Breast epithelium (tissue), 3 donors: Measurements from ENCODE around the gene PTPN1.

Experiments used
- POLR2A ChIP-seq: fragments of 450-650 bp; IDR thresholded peaks from one replicate; pipeline ENCODE4 v1.6.1; 2016; ENCODE audit warnings: antibody characterized with exemption, mild to moderate bottlenecking, moderate library complexity
- TF ChIP-seq, protein P1 (sequence below), 3 donors: fragments of 450-650 bp; IDR thresholded peaks; one replicate each; pipeline ENCODE4 v1.5.1; 2016 to 2017; ENCODE audit warnings: antibody characterized with exemption in 3 of 3, mild to moderate bottlenecking in 3 of 3, moderate library complexity in 3 of 3

DNA sequence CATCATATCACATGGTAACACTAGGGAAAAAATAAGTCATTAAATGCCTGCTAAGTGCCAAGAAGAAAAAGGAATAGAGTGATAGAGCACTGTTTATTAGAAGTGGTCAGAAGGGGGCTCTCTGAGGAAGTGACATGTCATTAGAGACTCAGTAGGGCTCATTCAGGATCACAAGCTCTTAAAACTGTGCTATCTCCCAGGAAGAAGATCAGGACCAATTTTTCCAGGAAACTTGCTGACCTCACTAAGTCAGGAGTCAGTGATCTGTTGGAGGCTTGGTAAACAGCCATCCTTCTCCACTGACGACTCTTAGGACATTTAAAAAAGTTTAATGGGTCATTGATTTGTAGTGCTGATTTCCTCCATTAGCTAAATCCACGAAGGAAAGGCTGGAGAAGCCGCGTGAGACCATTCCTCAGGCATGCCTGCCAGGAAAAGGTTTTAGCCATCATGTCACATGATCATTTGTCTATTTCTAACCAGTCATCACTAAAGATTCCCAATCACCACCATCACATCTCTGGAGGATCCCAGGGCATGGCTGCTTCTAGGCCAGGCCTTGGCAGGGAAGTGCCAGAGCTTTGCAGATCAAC, 5.9 kb upstream of the PTPN1 start:
- TF ChIP-seq, protein P1, sequence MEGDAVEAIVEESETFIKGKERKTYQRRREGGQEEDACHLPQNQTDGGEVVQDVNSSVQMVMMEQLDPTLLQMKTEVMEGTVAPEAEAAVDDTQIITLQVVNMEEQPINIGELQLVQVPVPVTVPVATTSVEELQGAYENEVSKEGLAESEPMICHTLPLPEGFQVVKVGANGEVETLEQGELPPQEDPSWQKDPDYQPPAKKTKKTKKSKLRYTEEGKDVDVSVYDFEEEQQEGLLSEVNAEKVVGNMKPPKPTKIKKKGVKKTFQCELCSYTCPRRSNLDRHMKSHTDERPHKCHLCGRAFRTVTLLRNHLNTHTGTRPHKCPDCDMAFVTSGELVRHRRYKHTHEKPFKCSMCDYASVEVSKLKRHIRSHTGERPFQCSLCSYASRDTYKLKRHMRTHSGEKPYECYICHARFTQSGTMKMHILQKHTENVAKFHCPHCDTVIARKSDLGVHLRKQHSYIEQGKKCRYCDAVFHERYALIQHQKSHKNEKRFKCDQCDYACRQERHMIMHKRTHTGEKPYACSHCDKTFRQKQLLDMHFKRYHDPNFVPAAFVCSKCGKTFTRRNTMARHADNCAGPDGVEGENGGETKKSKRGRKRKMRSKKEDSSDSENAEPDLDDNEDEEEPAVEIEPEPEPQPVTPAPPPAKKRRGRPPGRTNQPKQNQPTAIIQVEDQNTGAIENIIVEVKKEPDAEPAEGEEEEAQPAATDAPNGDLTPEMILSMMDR (IDR thresholded peaks at IDR 0.05): no peak
- TF ChIP-seq POLR2A: no peak
